Daoy (cell line): ENCODE measurements around the gene GSTO1. TPM values are rescaled to one million over a fixed set of nuclear protein-coding genes. Genes with fewer than 3 reads are reported as not detected.

Experiments
- DNase-seq: peaks from one replicate; pipeline ENCODE4 v3.0.0-alpha.2; 2015; ENCODE audit warnings: low read depth
- total RNA-seq: library from RNA; depleted of rRNA; stranded (reverse); fragments of >200 nt; shearing (Covaris generic); gene quantifications from 2 replicates; pipeline ENCODE4 v1.2.3, GENCODE V29; 2014; rRNA removed

GSTO1 gene
- total RNA-seq, 1 experiment from 2014 or later: 194 TPM

DNA sequence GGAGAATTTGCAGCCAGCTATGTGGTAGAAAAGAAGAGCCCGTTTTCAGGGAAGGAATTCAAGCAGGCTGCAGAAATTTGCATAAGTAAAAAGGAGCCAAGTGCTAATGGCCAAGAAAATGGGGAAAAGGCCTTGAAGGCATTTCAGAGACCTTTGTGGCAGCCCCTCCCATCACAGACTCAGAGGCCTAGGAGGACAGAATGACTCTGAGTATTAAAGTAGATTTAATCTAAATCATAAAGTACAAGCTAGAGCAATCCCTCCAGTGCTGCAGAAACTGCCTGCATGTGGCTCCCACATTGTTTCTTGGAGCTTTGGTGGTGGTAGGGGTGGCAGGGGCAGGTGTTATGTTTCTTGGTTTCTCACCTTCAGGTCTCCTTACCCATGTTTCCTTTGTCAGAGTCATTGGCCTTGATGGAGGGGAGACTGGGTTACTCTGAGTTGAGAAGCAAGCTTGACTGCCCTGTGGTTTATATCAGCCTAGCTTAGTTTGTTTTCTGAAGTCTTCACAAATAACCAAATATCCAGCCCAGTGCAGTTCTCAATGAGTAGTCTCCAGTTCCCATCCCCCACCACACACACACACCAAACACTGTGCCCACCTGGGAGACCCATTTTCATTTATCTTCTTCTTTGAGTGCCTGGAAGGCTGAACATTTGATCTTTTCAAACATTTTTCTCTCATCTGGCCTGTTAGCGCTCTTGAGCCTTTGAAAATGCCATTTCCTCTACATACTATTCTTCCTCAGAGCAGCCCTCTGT lies 49.1 kb downstream of the GSTO1 start:
- no peak for DNase-seq

DNA sequence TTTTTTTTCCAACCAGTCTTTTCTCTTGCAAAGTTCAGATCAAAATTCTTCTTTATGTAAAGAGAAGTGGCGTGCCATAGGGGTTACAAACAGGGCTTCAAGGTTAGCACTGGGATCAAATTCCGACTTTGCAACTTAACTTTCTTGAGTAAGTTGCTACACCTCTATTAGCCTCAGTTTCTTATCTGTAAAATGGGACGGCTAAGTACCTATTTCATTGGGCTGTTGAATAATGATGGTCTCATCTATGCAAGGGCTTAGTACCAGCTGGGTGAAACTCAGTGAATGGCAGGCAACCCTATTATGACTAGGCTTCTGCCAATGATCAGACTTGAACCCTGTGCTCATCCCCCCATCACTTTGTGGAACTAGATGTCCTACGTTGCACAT lies 49.7 kb downstream of the GSTO1 start:
- DNase-seq: no peak

- DNase-seq: no peak
Measured at GRCh38 chr10:104304927-104305326, 50.2 kb downstream of the GSTO1 start.

GRCh38 chr10:104306897-104307296 lies 52.2 kb downstream of the GSTO1 start:
- DNase-seq: no peak

GRCh38 chr10:104307576-104308438 lies 53.1 kb downstream of the GSTO1 start:
- DNase-seq: no peak

GRCh38 chr10:104308439-104308903 lies 53.8 kb downstream of the GSTO1 start:
- DNase-seq: no peak

DNA sequence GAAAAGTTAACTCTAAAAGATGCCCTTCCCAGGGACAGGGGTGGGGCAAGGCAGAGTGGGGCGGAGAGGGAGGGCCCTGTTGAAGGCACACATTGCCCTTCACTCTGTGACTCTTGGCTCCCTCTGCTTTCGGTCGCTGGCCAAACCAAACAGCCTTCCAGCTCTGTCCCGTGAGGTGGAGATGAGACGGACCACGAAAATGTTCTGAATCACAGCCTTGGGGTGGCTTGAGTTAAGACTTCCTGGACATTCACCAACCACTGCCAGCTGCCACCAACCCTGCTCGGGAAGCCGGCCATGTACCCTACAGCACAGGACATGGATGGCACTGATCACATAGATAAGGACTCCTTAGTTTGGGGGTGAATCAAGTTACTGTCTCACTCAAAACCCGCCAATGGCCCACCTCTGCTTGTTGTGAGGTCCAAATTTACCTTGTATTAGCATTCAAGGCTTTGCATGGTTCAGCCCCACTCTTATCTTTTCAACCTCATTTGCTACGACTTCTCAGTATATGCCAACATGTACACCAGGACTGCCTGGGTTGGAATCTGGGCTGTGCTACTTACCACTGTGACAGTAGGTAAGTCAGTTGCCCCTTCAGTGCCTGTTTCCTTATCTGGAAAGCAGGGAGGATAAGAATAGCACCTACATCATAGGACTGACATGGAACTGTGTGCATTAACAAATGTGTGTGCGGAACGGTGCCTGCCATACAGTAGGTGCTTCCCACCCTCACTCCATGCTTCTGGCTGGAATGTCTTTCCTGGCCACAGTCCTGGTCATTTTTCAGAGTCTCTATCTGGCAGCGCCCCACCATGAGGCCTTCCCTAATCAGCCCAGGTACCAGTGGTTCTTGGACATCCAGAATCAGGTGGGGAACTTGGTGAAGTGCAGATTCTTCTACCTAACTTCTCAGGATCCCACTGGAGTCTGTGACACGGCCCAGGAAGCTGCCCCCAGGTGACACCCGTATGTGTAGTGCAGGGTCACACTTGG lies 55.6 kb downstream of the GSTO1 start:
- peak; percentile 81 for DNase-seq

- DNase-seq: no peak
Measured at GRCh38 chr10:104311184-104311720, 56.6 kb downstream of the GSTO1 start.

- DNase-seq: no peak
Measured at GRCh38 chr10:104314591-104315485, 60.1 kb downstream of the GSTO1 start.

GRCh38 chr10:104315486-104315921 lies 60.8 kb downstream of the GSTO1 start:
- DNase-seq: no peak

GRCh38 chr10:104316321-104317099 lies 61.8 kb downstream of the GSTO1 start:
- DNase-seq: no peak

Other genes starting within 250 kb of the GSTO1 start
- gene COL17A1, start 169.0 kb upstream of the GSTO1 start, total RNA-seq: 0.06 and 0.23 TPM in 2 replicates
- 14.3 and 14.4 TPM in 2 replicates for gene SFR1, start 132.7 kb upstream of the GSTO1 start, total RNA-seq
- 0.24 and 0.69 TPM in 2 replicates for gene CFAP43, start 22.5 kb upstream of the GSTO1 start, total RNA-seq
- gene GSTO2, start 14.3 kb downstream of the GSTO1 start, total RNA-seq: 0.06 and 0.48 TPM in 2 replicates
- gene ITPRIP, start 83.6 kb downstream of the GSTO1 start, total RNA-seq: 3.2 and 3.3 TPM in 2 replicates
- gene CFAP58, start 98.9 kb downstream of the GSTO1 start, total RNA-seq: 0.06 TPM in 2 replicates